SU-DHL-6 (cell line): Measurements from ENCODE around the gene SPSB1.

Experiments
- EZH2phosphoT487 ChIP-seq: fragments of 200-600 bp; sonication (generic), shearing (Covaris generic); conservative IDR thresholded peaks from 2 replicates; pipeline ENCODE4 v1.6.1; 2018; ENCODE audit warnings: mild to moderate bottlenecking, antibody characterized with exemption, low read length, moderate library complexity, mixed read lengths
- TF ChIP-seq, protein P1 (sequence below): fragments of 200-600 bp; sonication (generic); IDR thresholded peaks from one replicate; pipeline ENCODE4 v1.5.1; 2017; ENCODE audit warnings: antibody characterized with exemption, mild to moderate bottlenecking, low read length, moderate library complexity; ENCODE audit not compliant: insufficient read depth, poor library complexity, severe bottlenecking

DNA sequence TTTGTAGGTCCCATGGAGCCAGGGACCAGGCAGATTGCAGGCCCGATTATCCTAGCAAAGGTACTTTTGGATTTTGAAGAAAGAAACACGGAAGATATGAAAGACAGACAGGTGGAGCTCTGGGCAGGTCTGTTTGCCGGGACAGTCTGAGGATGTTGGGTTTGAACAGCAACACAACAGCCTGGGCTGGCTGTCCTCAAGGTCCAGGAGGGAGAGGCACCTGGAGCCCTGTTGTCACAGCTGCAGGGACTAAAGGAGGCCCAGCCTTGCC lies 43.5 kb upstream of the SPSB1 start:
- TF ChIP-seq, protein P1, sequence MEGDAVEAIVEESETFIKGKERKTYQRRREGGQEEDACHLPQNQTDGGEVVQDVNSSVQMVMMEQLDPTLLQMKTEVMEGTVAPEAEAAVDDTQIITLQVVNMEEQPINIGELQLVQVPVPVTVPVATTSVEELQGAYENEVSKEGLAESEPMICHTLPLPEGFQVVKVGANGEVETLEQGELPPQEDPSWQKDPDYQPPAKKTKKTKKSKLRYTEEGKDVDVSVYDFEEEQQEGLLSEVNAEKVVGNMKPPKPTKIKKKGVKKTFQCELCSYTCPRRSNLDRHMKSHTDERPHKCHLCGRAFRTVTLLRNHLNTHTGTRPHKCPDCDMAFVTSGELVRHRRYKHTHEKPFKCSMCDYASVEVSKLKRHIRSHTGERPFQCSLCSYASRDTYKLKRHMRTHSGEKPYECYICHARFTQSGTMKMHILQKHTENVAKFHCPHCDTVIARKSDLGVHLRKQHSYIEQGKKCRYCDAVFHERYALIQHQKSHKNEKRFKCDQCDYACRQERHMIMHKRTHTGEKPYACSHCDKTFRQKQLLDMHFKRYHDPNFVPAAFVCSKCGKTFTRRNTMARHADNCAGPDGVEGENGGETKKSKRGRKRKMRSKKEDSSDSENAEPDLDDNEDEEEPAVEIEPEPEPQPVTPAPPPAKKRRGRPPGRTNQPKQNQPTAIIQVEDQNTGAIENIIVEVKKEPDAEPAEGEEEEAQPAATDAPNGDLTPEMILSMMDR = no peak
- TF ChIP-seq EZH2phosphoT487 = no peak
